B cell (primary cell): ENCODE results near the gene DIPK1B. TPM values are rescaled to one million over a fixed set of nuclear protein-coding genes. Genes with fewer than 3 reads are reported as not detected.
A peak's percentile ranks its signal among the peaks of the same experiment; 100 is the strongest.

Source experiments
- ATAC-seq: fragments of 200-7000 bp; cut with Tn5 transposase; one replicate; pipeline ENCODE4 v1.10.0; 2021; ENCODE audit warnings: low read depth, mild to moderate bottlenecking, moderate number of reproducible peaks, moderate library complexity
- CTCF ChIA-PET: fragments of 350-600 bp; sonication (Branson Sonifier 250); formaldehyde crosslinking; loops from one replicate; lab custom pipeline; 2021; ENCODE audit warnings: antibody characterized with exemption, inconsistent platforms; lab: Charles Lee
- POLR2A ChIA-PET: fragments of 350-600 bp; sonication (Branson Sonifier 250); formaldehyde crosslinking; loops from one replicate; lab custom pipeline; 2021; ENCODE audit warnings: antibody characterized with exemption; lab: Charles Lee
- DNase-seq: peaks from one replicate; pipeline ENCODE4 v3.0.0; 2013
- H2AFZ ChIP-seq: 2 replicates; pipeline ENCODE4 v1.6.1; 2012; ENCODE audit warnings: mild to moderate bottlenecking, low read depth, low read length; ENCODE audit not compliant: insufficient read depth, poor library complexity, severe bottlenecking
- H3K27ac ChIP-seq, 2 donors: 1 replicate in 1 of 2; 2 replicates in 1 of 2; pipeline ENCODE4 v1.5.1; 2012 to 2013; ENCODE audit warnings: low read length in 2 of 2, mild to moderate bottlenecking in 2 of 2, moderate library complexity in 1 of 2
- H3K27me3 ChIP-seq, 4 experiments: fragments of 200-600 bp in 1 of 4; sonication (generic) in 1 of 4; replicated peaks in 1 of 4; 1 replicate in 2 of 4; 2 replicates in 2 of 4; pipeline versions ENCODE4 v1.6.1 to v1.7.0; 2013 to 2016; ENCODE audit warnings: low read length in 3 of 4, mild to moderate bottlenecking in 2 of 4, mixed read lengths in 1 of 4, moderate library complexity in 1 of 4; ENCODE audit not compliant: insufficient read depth in 4 of 4, control insufficient read depth in 3 of 4; ENCODE audit errors: control extremely low read depth in 1 of 4
- H3K36me3 ChIP-seq, 2 experiments: replicated peaks in 1 of 2; 1 replicate in 1 of 2; 2 replicates in 1 of 2; pipeline versions ENCODE4 v1.6.1 to v1.7.1; 2013; ENCODE audit warnings: low read length in 1 of 2; ENCODE audit not compliant: insufficient read depth in 2 of 2, control insufficient read depth in 1 of 2; ENCODE audit errors: control extremely low read depth in 1 of 2, extremely low read depth in 1 of 2
- H3K4me1 ChIP-seq, 2 donors: fragments of 200-600 bp in 1 of 2; sonication (generic) in 1 of 2; 1 replicate in 1 of 2; 2 replicates in 1 of 2; pipeline versions ENCODE4 v1.5.1 to v1.6.1; 2013 to 2017; ENCODE audit warnings: low read length in 2 of 2; ENCODE audit not compliant: control insufficient read depth in 2 of 2, insufficient read depth in 2 of 2
- H3K4me2 ChIP-seq: replicated peaks from 2 replicates; pipeline ENCODE3; 2012; ENCODE audit warnings: mild to moderate bottlenecking, low read depth, low read length; ENCODE audit not compliant: poor library complexity, severe bottlenecking
- H3K4me3 ChIP-seq, 5 experiments: fragments of 200-600 bp in 1 of 5; sonication (generic) in 1 of 5; 1 replicate in 3 of 5; 2 replicates in 2 of 5; pipeline versions ENCODE4 v1.5.1 to v1.7.0; 2011 to 2016; ENCODE audit warnings: low read length in 4 of 5, mild to moderate bottlenecking in 4 of 5, low read depth in 2 of 5, control low read depth in 1 of 5, moderate library complexity in 1 of 5; ENCODE audit not compliant: insufficient read depth in 1 of 5; ENCODE audit errors: control extremely low read depth in 1 of 5, extremely low read depth in 1 of 5
- H3K79me2 ChIP-seq: fragments of 200-600 bp; sonication (generic); one replicate; pipeline ENCODE4 v1.6.0; 2016; ENCODE audit warnings: low read length; ENCODE audit not compliant: control insufficient read depth, insufficient read depth
- H3K9ac ChIP-seq: fragments of 200-600 bp; sonication (generic); 2 replicates; pipeline ENCODE4 v1.6.1; 2017; ENCODE audit warnings: mild to moderate bottlenecking, low read length, moderate library complexity
- H3K9me3 ChIP-seq, 3 donors: one replicate each; pipeline versions ENCODE4 v1.6.1 to v1.7.1; 2013; ENCODE audit warnings: low read length in 2 of 3; ENCODE audit not compliant: control insufficient read depth in 2 of 3, insufficient read depth in 1 of 3; ENCODE audit errors: control extremely low read depth in 1 of 3
- H4K20me1 ChIP-seq: 2 replicates; pipeline ENCODE4 v1.6.0; 2012; ENCODE audit warnings: mild to moderate bottlenecking, low read length; ENCODE audit not compliant: insufficient read depth, control insufficient read depth, poor library complexity, severe bottlenecking
- H3K27ac Mint-ChIP-seq: one replicate; pipeline ENCODE4 v1.8.0; 2021; ENCODE audit warnings: mixed read lengths
- H3K27me3 Mint-ChIP-seq: one replicate; pipeline ENCODE4 v1.8.0; 2021; ENCODE audit warnings: mixed read lengths
- H3K4me1 Mint-ChIP-seq: one replicate; pipeline ENCODE4 v1.8.0; 2021; ENCODE audit warnings: mixed read lengths
- H3K4me3 Mint-ChIP-seq: one replicate; pipeline ENCODE4 v1.8.0; 2021; ENCODE audit warnings: mixed read lengths
- H3K9me3 Mint-ChIP-seq: one replicate; pipeline ENCODE4 v1.8.0; 2022; ENCODE audit warnings: mixed read lengths; ENCODE audit not compliant: insufficient read depth
- EZH2 ChIP-seq: IDR thresholded peaks from 2 replicates; pipeline ENCODE4 v1.6.1; 2012; ENCODE audit warnings: borderline replicate concordance, low read depth, mild to moderate bottlenecking, moderate library complexity, low read length; ENCODE audit not compliant: insufficient read depth, poor library complexity, severe bottlenecking
- WGBS: methylation state at CpG from one replicate; pipeline ENCODE4 v1.1.5; 2013; ENCODE audit warnings: missing lambda C conversion rate; ENCODE audit not compliant: insufficient coverage; 5-methylcytosine and 5-hydroxymethylcytosine counted together
- intact Hi-C: fragments of 100-400 bp; cut with micrococcal nuclease; formaldehyde crosslinking; loops from one replicate; pipeline ENCODE4 v1.10.0; 2022
- polyA plus RNA-seq: library from polyadenylated mRNA; depleted of rRNA; stranded (reverse); fragments of >200 nt; gene quantifications from 2 replicates; pipeline ENCODE4 v1.2.3, GENCODE V29; 2012
- total RNA-seq, 2 donors: library from RNA; stranded (reverse); fragments of 120-200 nt in 1 of 2; gene quantifications; 1 replicate in 1 of 2; 2 replicates in 1 of 2; pipeline versions ENCODE4 v1.2.3 to v1.2.4, GENCODE V29; 2013 to 2022
- TF ChIP-seq, protein P1 (sequence below): fragments of 200-600 bp; IDR thresholded peaks from one replicate; pipeline ENCODE4 v1.8.0; 2022; ENCODE audit warnings: antibody characterized with exemption, mild to moderate bottlenecking

The DIPK1B gene
- total and polyA plus RNA-seq, 2 donors (not counting 1 experiment from before 2014, with no cell fraction given): 9.6 TPM

- Histone ChIP-seq H3K9me3 (peaks cover 0 to 9% (median 0%) of the 10 kb centered on the region in 3 donors), H3K9ac (no peak overlapping the region), H3K36me3 (no peaks in the 10 kb centered on the region), H3K4me2 (no peak overlapping the region), H3K27ac (no peak overlapping the region), H4K20me1 (peaks cover 51% of the 10 kb centered on the region), H2AFZ (no peak overlapping the region), H3K4me1 (peaks cover 14 to 22% of the 10 kb centered on the region in 2 donors), H3K4me3 (no peak overlapping the region), H3K79me2 (peaks cover 20% of the 10 kb centered on the region), H3K27me3 (no peaks in the 10 kb centered on the region)
- Mint-ChIP-seq H3K4me3 (no peak overlapping the region), H3K4me1 (peaks cover 14% of the 10 kb centered on the region), H3K27ac (no peak overlapping the region), H3K9me3 (no peaks in the 10 kb centered on the region), H3K27me3 (no peaks in the 10 kb centered on the region)
- ChIA-PET POLR2A (interaction anchor here (0.6 kb wide), 1 partner anchor 16 kb away, joined by 6 read pairs; no protein-coding TSS in a partner anchor), CTCF (no interaction called here)
- no peak for TF ChIP-seq EZH2
- TF ChIP-seq, protein P1, sequence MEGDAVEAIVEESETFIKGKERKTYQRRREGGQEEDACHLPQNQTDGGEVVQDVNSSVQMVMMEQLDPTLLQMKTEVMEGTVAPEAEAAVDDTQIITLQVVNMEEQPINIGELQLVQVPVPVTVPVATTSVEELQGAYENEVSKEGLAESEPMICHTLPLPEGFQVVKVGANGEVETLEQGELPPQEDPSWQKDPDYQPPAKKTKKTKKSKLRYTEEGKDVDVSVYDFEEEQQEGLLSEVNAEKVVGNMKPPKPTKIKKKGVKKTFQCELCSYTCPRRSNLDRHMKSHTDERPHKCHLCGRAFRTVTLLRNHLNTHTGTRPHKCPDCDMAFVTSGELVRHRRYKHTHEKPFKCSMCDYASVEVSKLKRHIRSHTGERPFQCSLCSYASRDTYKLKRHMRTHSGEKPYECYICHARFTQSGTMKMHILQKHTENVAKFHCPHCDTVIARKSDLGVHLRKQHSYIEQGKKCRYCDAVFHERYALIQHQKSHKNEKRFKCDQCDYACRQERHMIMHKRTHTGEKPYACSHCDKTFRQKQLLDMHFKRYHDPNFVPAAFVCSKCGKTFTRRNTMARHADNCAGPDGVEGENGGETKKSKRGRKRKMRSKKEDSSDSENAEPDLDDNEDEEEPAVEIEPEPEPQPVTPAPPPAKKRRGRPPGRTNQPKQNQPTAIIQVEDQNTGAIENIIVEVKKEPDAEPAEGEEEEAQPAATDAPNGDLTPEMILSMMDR: no peak
- WGBS: 93% methylated on average over 13 of the region's 15 CpGs
- intact Hi-C loops: no loop called here
- ATAC-seq (no peak), DNase-seq (no peak)
Observed at GRCh38 chr9:136684799-136685198, 27.6 kb upstream of the DIPK1B start.

GRCh38 chr9:136685216-136685615 lies 27.2 kb upstream of the DIPK1B start:
- Histone ChIP-seq H2AFZ (no peak overlapping the region), H3K9me3 (peaks cover 0 to 9% (median 0%) of the 10 kb centered on the region in 3 donors), H3K79me2 (peaks cover 20% of the 10 kb centered on the region), H3K4me2 (peak overlapping the region; percentile 97), H3K36me3 (no peaks in the 10 kb centered on the region), H3K27ac (no peak overlapping the region), H3K27me3 (no peaks in the 10 kb centered on the region), H3K4me3 (no peak overlapping the region), H4K20me1 (peaks cover 47% of the 10 kb centered on the region), H3K9ac (no peak overlapping the region), H3K4me1 (peaks cover 14 to 22% of the 10 kb centered on the region in 2 donors)
- CTCF ChIA-PET: no interaction called here
- H3K9me3 Mint-ChIP-seq: no peaks in the 10 kb centered on the region
- POLR2A ChIA-PET: interaction anchor here (0.6 kb wide), 1 partner anchor 15 kb away, joined by 6 read pairs; no protein-coding TSS in a partner anchor
- H3K4me3 Mint-ChIP-seq: no peak overlapping the region
- 96% methylated on average over 7 of the region's 7 CpGs for WGBS
- intact Hi-C loops: no loop called here
- TF ChIP-seq EZH2: no peak
- TF ChIP-seq, protein P1: no peak
- ATAC-seq (no peak), DNase-seq (no peak)
- H3K27ac Mint-ChIP-seq: no peak overlapping the region
- H3K4me1 Mint-ChIP-seq: peaks cover 14% of the 10 kb centered on the region
- no peaks in the 10 kb centered on the region for H3K27me3 Mint-ChIP-seq
